AG09319 (cell line): Measurements from ENCODE around the gene CELA1.

Source experiments
- DNase-seq: peaks from one replicate; pipeline ENCODE4 v3.0.0-alpha.2; 2010; ENCODE audit warnings: low read depth; ENCODE audit errors: extremely low read depth
- TF ChIP-seq, protein P1 (sequence below): IDR thresholded peaks from 2 replicates; pipeline ENCODE4 v1.5.1; 2011; ENCODE audit warnings: low read depth, mild to moderate bottlenecking, inconsistent platforms, low read length, moderate library complexity

Gene CELA1

DNA sequence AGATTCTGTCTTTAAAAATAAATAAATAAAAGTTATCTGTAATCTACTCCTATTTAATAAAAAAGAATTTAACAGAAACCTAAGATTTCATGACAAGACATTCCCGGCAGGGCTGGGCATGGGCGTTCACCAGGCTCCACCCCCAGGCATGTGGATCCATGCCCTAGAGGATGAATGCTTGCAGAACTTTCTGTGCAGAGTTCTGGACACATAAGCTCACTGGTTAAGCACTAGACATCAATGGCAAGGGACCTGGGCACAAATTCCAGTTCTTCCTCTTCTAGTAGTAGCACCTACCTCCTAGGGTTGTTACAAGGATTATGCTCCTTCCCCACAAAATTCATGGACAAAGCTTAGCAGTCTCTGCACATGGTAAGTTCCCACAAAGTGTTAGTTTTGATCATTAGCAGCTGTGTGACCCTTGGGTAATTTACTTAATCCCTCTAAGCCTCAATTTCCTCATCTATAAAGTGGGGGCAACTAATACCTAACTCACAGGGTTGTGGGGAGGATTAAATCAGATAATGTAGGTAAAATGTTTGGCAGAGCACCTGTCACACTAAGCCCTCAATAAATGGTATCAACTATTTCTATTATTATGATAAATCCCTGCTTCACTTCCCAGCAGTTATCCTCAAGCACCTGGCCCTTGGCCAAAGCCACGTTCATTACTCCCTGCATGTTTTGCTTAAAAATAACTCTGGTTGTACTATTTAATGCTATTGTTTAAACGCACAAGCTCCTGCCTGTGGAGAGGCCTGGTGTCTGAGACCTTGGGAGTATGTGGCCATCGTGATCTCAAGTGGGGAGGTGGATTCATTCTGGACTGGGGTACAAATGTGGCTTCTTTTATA lies 35.0 kb upstream of the CELA1 start:
- TF ChIP-seq, protein P1, sequence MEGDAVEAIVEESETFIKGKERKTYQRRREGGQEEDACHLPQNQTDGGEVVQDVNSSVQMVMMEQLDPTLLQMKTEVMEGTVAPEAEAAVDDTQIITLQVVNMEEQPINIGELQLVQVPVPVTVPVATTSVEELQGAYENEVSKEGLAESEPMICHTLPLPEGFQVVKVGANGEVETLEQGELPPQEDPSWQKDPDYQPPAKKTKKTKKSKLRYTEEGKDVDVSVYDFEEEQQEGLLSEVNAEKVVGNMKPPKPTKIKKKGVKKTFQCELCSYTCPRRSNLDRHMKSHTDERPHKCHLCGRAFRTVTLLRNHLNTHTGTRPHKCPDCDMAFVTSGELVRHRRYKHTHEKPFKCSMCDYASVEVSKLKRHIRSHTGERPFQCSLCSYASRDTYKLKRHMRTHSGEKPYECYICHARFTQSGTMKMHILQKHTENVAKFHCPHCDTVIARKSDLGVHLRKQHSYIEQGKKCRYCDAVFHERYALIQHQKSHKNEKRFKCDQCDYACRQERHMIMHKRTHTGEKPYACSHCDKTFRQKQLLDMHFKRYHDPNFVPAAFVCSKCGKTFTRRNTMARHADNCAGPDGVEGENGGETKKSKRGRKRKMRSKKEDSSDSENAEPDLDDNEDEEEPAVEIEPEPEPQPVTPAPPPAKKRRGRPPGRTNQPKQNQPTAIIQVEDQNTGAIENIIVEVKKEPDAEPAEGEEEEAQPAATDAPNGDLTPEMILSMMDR, result no peak
- no peak for DNase-seq

DNA sequence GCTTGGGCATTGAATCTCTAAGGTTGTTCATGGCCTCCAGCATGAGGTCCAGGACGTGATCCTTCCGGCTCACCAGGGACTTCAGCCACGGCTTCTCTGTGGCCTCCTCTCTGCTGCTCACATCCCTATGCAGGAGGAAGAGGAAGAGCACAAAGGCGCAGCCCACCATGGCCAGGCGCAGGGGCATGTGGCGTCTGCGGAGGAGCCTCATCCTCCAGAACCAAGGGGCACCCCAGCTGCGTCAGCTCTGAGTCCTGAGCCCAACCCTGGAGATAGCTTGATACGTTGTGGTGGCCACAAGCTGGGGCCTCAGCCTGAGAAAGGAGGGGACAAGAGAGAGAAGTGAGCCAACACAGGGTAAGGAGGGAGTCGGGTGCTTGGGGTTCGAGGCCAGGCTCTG lies 33.1 kb upstream of the CELA1 start:
- TF ChIP-seq, protein P1, result no peak
- no peak for DNase-seq

DNA sequence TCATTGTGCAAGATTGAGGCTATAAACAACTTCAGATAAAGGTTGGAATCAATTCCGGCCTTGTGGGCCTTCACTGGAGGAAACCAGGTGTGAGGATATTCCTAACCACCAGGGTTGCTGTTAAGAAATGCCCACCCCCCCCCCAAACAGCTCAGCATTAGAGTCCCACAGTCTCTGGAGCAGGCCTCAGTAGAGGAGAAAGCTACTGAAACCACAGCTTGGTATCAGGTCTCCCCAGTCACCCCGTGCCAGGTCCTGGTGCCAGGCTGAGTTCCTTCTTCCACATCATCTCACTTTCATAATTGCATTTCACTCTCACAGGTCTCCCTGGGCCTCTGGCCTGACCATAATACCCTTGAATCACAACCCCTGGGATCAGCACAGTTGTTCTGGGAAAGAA lies 32.3 kb upstream of the CELA1 start:
- TF ChIP-seq, protein P1, result no peak
- DNase-seq, result no peak

DNA sequence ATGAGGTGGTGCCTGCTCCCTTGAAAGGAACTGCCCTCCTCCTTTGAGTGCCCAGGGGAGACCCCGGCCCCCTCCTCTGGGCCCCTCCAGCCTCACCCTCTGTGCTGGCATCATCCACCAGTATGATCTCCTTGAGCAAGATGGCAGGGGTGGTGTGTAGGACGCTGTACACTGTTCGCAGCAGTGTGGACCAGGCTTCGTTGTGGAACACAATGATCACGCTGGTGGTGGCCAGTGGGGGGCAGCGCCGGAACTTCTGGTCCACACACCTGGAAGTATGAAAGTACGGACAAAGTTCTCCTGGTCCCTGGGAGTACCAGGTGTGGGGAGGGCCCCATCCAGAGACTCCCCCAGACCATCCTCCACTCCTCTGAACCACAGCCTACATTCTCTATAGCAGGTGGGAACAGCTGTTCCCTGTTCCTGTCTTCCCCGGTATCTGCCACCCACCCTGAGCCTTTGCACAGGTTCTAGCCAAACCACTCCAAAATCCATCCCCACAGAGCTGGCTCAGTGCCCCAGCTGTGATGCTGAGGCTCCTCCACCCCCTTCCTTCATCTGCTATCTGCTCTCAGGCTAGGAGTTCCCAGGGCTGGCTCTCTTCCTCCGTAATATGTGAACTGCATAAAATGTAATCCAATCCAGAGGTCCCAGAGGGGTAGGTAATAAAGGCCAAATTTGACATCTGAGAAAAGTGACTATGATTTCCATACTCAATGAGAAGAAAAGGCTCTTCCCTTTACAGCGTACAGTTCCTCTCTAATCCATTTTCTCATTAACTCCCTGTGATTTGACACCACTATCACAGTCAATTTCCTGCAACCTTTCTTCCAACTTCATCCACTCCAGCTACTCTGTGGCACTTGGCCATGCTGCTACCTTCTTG lies 30.9 kb upstream of the CELA1 start:
- no peak for DNase-seq
- TF ChIP-seq, protein P1, result no peak; the same call in 1 of the 2 replicates

DNA sequence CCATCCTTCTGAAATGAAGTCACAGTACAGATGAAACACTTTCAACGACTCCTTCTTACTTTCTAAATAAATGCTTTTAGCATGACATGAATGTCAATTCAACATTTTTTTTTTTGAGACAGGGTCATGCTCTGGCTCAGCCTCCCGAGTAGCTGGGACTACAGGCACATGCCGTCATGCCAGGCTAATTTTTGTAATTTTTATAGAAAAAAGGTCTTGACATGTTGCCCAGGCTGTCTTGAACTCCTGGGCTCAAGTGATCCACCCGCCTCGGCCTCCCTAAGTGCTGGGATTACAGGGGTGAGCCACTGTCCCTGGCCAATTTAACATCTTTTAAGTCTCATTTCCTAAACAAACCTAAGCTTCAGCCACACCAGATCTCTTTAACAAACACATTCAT lies 28.4 kb upstream of the CELA1 start:
- TF ChIP-seq, protein P1, result no peak
- DNase-seq, result no peak

DNA sequence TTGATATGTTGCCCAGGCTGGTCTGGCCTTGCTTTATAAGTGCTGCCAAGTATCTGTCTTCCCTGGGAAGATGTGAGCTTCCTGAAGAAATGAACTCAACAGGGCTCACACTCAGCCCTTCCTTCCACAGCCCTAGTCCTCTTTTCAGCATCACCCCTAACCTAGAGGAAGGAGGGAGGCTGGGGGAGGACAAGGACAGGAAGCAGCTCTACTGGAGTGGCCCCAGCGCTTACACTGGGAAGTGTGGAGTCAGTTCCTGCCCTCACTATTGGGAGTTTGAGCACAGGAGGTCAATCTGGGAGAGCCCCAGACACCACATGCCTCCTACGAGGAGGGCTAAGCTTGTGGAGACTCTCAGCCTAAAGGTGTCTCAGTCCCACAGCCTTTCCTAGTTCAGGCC lies 27.9 kb upstream of the CELA1 start:
- no peak for DNase-seq
- TF ChIP-seq, protein P1, result no peak

DNA sequence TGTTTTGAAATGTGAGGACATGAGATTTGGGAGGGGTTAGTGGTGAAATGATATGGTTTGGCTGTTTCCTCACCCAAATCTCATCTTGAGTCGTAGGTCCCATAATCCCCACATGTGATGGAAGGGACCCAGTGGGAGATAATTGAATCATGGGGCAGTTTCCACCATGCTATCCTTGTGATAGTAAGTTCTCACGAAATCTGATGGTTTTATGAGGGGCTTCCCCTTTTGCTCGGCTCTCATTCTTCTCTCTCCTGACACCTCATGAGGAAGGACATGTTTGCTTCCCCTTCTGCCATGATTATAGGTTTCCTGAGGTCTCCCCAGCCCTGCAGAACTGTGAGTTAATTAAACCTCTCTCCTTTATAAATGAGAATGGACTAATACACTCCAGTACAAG lies 26.7 kb upstream of the CELA1 start:
- TF ChIP-seq, protein P1, result no peak
- DNase-seq, result no peak
